ENCODE data around the gene CDC14A.

Gene CDC14A

GRCh38 chr1:100443811-100444571 is 91.7 kb downstream of the CDC14A start:
- Histone ChIP-seq H3K4me1 (no peaks in the 10 kb centered on the region), H3K27me3 (no peaks in the 10 kb centered on the region), H3K4me3 (no peak overlapping the region), H3K27ac (no peak overlapping the region), H3K36me3 (no peaks in the 10 kb centered on the region), H3K9me3 (no peaks in the 10 kb centered on the region)
- TF ChIP-seq CTCF (IDR thresholded peaks at IDR 0.05): no peak
- no peak for DNase-seq
- intact Hi-C loops (cut with DNase I; ENCODE audit: low total_unique reads): loop anchor here (10.0 kb wide), 1 partner anchor 861 kb away; no protein-coding TSS in a partner anchor

- Histone ChIP-seq H3K4me3 (no peak overlapping the region), H3K36me3 (no peaks in the 10 kb centered on the region), H3K27ac (no peak overlapping the region), H3K9me3 (no peaks in the 10 kb centered on the region), H3K27me3 (no peaks in the 10 kb centered on the region), H3K4me1 (no peaks in the 10 kb centered on the region)
- intact Hi-C loops (cut with DNase I; ENCODE audit: low total_unique reads): loop anchor here (10.0 kb wide), 1 partner anchor 859 kb away; no protein-coding TSS in a partner anchor
- no peak for TF ChIP-seq CTCF (IDR thresholded peaks at IDR 0.05)
- no peak for DNase-seq
These were observed 93.3 kb downstream of the CDC14A start for GRCh38 chr1:100445565-100445964.

GRCh38 chr1:100448366-100448765 is 96.1 kb downstream of the CDC14A start:
- intact Hi-C loops (cut with DNase I; ENCODE audit: low total_unique reads): loop anchor here (10.0 kb wide), 1 partner anchor 856 kb away; no protein-coding TSS in a partner anchor

GRCh38 chr1:100449477-100449876 is 97.2 kb downstream of the CDC14A start:
- H3K27ac ChIP-seq: no peak overlapping the region
- intact Hi-C loops (cut with DNase I; ENCODE audit: low total_unique reads): loop anchor here (10.0 kb wide), 1 partner anchor 855 kb away; no protein-coding TSS in a partner anchor
- H3K36me3 ChIP-seq: peaks cover 0 to 3% (median 0%) of the 10 kb centered on the region in 3 donors
- H3K4me1 ChIP-seq: no peaks in the 10 kb centered on the region
- no peak overlapping the region for H3K4me3 ChIP-seq
- no peak for DNase-seq
- H3K27me3 ChIP-seq: no peaks in the 10 kb centered on the region
- no peaks in the 10 kb centered on the region for H3K9me3 ChIP-seq
- TF ChIP-seq CTCF (IDR thresholded peaks at IDR 0.05): no peak

More at GRCh38 chr1:100448366-100448765, 96.1 kb downstream of the CDC14A start:
- H3K4me3 ChIP-seq: no peak overlapping the region
- DNase-seq: no peak
- no peaks in the 10 kb centered on the region for H3K27me3 ChIP-seq
- no peak for TF ChIP-seq CTCF (IDR thresholded peaks at IDR 0.05)
- no peak overlapping the region for H3K27ac ChIP-seq
- no peaks in the 10 kb centered on the region for H3K9me3 ChIP-seq
- H3K4me1 ChIP-seq: no peaks in the 10 kb centered on the region
- H3K36me3 ChIP-seq: peaks cover 0 to 3% (median 0%) of the 10 kb centered on the region in 3 donors

- H3K9me3 ChIP-seq: no peaks in the 10 kb centered on the region
- no peak for TF ChIP-seq CTCF (IDR thresholded peaks at IDR 0.05)
- peaks cover 0 to 3% (median 0%) of the 10 kb centered on the region in 3 donors for H3K36me3 ChIP-seq
- no peak overlapping the region for H3K27ac ChIP-seq
- no peak for DNase-seq
- no peak overlapping the region for H3K4me3 ChIP-seq
- H3K4me1 ChIP-seq: no peaks in the 10 kb centered on the region
- intact Hi-C loops (cut with DNase I; ENCODE audit: low total_unique reads): no loop called here
- no peaks in the 10 kb centered on the region for H3K27me3 ChIP-seq
These were observed 100.3 kb downstream of the CDC14A start for GRCh38 chr1:100452641-100453040.

Data from tibial artery (tissue), 4 donors.